SK-N-SH (cell line): ENCODE data around the gene GALNT14. TPM values are rescaled to one million over a fixed set of nuclear protein-coding genes. Genes with fewer than 3 reads are reported as not detected.

Experiments used
- CHD2 ChIP-seq: fragments of 150-350 bp; IDR thresholded peaks from 2 replicates; pipeline ENCODE4 v1.6.1; 2018; ENCODE audit warnings: low read length; ENCODE audit not compliant: partially characterized antibody
- ELF1 ChIP-seq: IDR thresholded peaks from 2 replicates; pipeline ENCODE4 v1.4.0; 2012
- EP300 ChIP-seq, 2 experiments: IDR thresholded peaks; 2 replicates each; pipeline versions ENCODE4 v1.4.0 to v1.6.1; 2012; ENCODE audit warnings: borderline replicate concordance in 1 of 2, low read depth in 1 of 2, low read length in 1 of 2
- EZH2phosphoT487 ChIP-seq: fragments of 200-600 bp; sonication (generic); IDR thresholded peaks from 2 replicates; pipeline ENCODE4 v1.6.1; 2017; ENCODE audit warnings: low read depth, mixed run types, mild to moderate bottlenecking, antibody characterized with exemption, moderate library complexity, borderline replicate concordance
- FOSL2 ChIP-seq: IDR thresholded peaks from 2 replicates; pipeline ENCODE4 v1.4.0; 2012; ENCODE audit warnings: low read depth, mild to moderate bottlenecking, moderate library complexity, borderline replicate concordance
- FOXM1 ChIP-seq: IDR thresholded peaks from 2 replicates; pipeline ENCODE4 v1.4.0; 2012; ENCODE audit warnings: low read depth, mild to moderate bottlenecking
- GATA2 ChIP-seq: sonication (generic); formaldehyde crosslinking; IDR thresholded peaks from 2 replicates; pipeline ENCODE4 v1.5.0; 2020; ENCODE audit warnings: mild to moderate bottlenecking, missing genetic modification reagents
- IRF3 ChIP-seq: fragments of 150-350 bp; IDR thresholded peaks from 2 replicates; pipeline ENCODE4 v1.6.1; 2016; ENCODE audit warnings: mild to moderate bottlenecking, low read depth, low read length
- JUND ChIP-seq: IDR thresholded peaks from 2 replicates; pipeline ENCODE4 v1.4.0; 2012
- MAX ChIP-seq: IDR thresholded peaks from 2 replicates; pipeline ENCODE4 v1.4.0; 2012; ENCODE audit warnings: low read depth
- MEF2A ChIP-seq: IDR thresholded peaks from 2 replicates; pipeline ENCODE4 v1.4.0; 2012; ENCODE audit warnings: low read depth, borderline replicate concordance
- MXI1 ChIP-seq: IDR thresholded peaks from 2 replicates; pipeline ENCODE4 v1.6.1; 2012; ENCODE audit warnings: mild to moderate bottlenecking, low read depth, low read length, improper control_type of control experiment
- NFIC ChIP-seq: IDR thresholded peaks from 2 replicates; pipeline ENCODE4 v1.4.0; 2012; ENCODE audit warnings: borderline replicate concordance
- NRF1 ChIP-seq: IDR thresholded peaks from 2 replicates; pipeline ENCODE4 v1.6.1; 2012; ENCODE audit warnings: low read depth, mild to moderate bottlenecking, low read length
- PBX3 ChIP-seq: IDR thresholded peaks from 2 replicates; pipeline ENCODE4; 2012
- RAD21 ChIP-seq: IDR thresholded peaks from 2 replicates; pipeline ENCODE4 v1.6.1; 2012; ENCODE audit warnings: mild to moderate bottlenecking, low read length
- RCOR1 ChIP-seq: fragments of 150-350 bp; IDR thresholded peaks from 2 replicates; pipeline ENCODE4 v1.6.1; 2017; ENCODE audit warnings: antibody characterized with exemption, low read length
- RXRA ChIP-seq: IDR thresholded peaks from 2 replicates; pipeline ENCODE4 v1.4.0; 2012; ENCODE audit warnings: low read depth, mild to moderate bottlenecking, borderline replicate concordance
- SIN3A ChIP-seq: IDR thresholded peaks from 2 replicates; pipeline ENCODE4 v1.6.1; 2012; ENCODE audit warnings: low read depth, mild to moderate bottlenecking, low read length, moderate library complexity, borderline replicate concordance
- SMC3 ChIP-seq: IDR thresholded peaks from 2 replicates; pipeline ENCODE4 v1.6.1; 2012; ENCODE audit warnings: low read depth, low read length, improper control_type of control experiment
- TAF1 ChIP-seq: IDR thresholded peaks from 2 replicates; pipeline ENCODE4 v1.6.1; 2012; ENCODE audit warnings: low read depth, mild to moderate bottlenecking, low read length, moderate library complexity, borderline replicate concordance
- USF1 ChIP-seq: IDR thresholded peaks from 2 replicates; pipeline ENCODE4 v1.4.0; 2012; ENCODE audit warnings: low read depth, borderline replicate concordance
- USF2 ChIP-seq: fragments of 150-350 bp; IDR thresholded peaks from 2 replicates; pipeline ENCODE4 v1.6.1; 2017; ENCODE audit warnings: antibody characterized with exemption, low read length, low read depth, borderline replicate concordance
- polyA plus RNA-seq, 3 experiments: library from polyadenylated mRNA; depleted of rRNA; stranded (reverse); fragments of >200 nt; gene quantifications; 2 replicates each; pipeline ENCODE4 v1.2.3, GENCODE V29; 2012

GALNT14 gene
- polyA plus RNA-seq, 1 of the 3 experiments (the other 2 are of a cell fraction), result 1.6 TPM

DNA sequence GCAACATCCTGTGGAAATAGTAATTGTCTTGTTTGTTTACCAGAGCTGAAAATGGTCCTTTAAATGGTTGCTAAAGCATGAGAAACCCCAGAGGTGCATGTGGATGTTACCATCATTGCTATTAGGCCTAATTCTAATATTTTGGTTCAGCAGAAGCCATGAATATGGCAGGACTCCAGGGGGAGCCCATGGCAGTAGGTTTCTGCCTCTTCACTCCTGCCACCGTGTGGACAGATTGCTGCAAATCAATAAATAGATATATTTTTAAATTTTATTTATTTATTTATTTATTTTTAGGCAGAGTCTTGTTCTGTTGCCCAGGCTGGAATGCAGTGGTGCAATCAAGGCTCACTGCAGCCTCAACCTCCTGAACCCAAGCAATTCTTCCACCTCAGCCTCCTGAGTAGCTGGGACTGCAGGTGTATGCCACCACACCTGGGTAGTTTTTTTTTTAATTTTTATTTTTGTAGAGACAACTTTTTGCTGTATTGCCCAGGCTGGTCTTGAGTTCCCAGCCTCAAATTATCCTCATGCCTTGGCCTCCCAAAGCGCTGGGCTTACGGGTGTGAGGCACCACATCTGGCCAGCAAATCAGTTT, 276.1 kb downstream of the GALNT14 start (continued):
- TF ChIP-seq USF1, result no peak
- peak; percentile 92 for TF ChIP-seq SMC3
- TF ChIP-seq RXRA, result no peak
- TF ChIP-seq MEF2A, result no peak
- no peak for TF ChIP-seq PBX3
- TF ChIP-seq EZH2phosphoT487, result no peak
- TF ChIP-seq FOXM1, result no peak
- no peak for TF ChIP-seq SIN3A
- TF ChIP-seq NRF1, result no peak
- TF ChIP-seq NFIC, result no peak
- no peak for TF ChIP-seq ELF1
- peak; percentile 87 for TF ChIP-seq RAD21
- TF ChIP-seq IRF3, result no peak
- TF ChIP-seq GATA2 (CRISPR knock-in tag), result no peak
- TF ChIP-seq USF2, result no peak
- peak; percentile 20; the same call in 1 of the 2 replicates for TF ChIP-seq RCOR1
- TF ChIP-seq FOSL2, result no peak
- no peak for TF ChIP-seq MXI1
- TF ChIP-seq TAF1, result no peak
- TF ChIP-seq JUND, result no peak
- TF ChIP-seq CHD2, result no peak
- no peak for TF ChIP-seq MAX
- no peak for TF ChIP-seq EP300 (IDR thresholded peaks at IDR 0.05; ENCODE audit: borderline replicate concordance in 1 of 2, low read depth in 1 of 2, low read length in 1 of 2)
